Esophagus squamous epithelium (tissue), 4 donors: ENCODE results near the gene FOXA3.

ENCODE experiments used
- CTCF ChIP-seq, 6 experiments: fragments of 450-650 bp in 4 of 6; fragments of 200-600 bp in 2 of 6; sonication (generic) in 2 of 6; IDR thresholded peaks; one replicate each; pipeline ENCODE4 v1.5.1; 2016 to 2019; ENCODE audit warnings: antibody characterized with exemption in 6 of 6, mild to moderate bottlenecking in 4 of 6, moderate library complexity in 4 of 6
- POLR2A ChIP-seq, 4 donors: fragments of 450-650 bp; IDR thresholded peaks; one replicate each; pipeline ENCODE4 v1.6.1; 2017; ENCODE audit warnings: antibody characterized with exemption in 4 of 4, mild to moderate bottlenecking in 4 of 4, moderate library complexity in 3 of 4

GRCh38 chr19:45820413-45821102, 43.6 kb upstream of the FOXA3 start:
- TF ChIP-seq CTCF (IDR thresholded peaks at IDR 0.05): no peak
- no peak for TF ChIP-seq POLR2A (IDR thresholded peaks at IDR 0.05)
